Measurements from ENCODE around the gene BLOC1S5. TPM values are rescaled to one million over a fixed set of nuclear protein-coding genes. Genes with fewer than 3 reads are reported as not detected.
A peak's percentile ranks its signal among the peaks of the same experiment; 100 is the strongest.
"Not testable (repeated sequence)": the region's sequence is repeated elsewhere in the genome, so short reads cannot be mapped to it uniquely, and the experiment has no call there.

Gene BLOC1S5
- total RNA-seq, 1 experiment from 2014 or later = 8.1 TPM

- DNase-seq (ENCODE audit: low read depth) = not testable (repeated sequence)
Measured at GRCh38 chr6:8045769-8046168, 18.4 kb downstream of the BLOC1S5 start.

- no peak for DNase-seq (ENCODE audit: low read depth)
Measured at GRCh38 chr6:8043221-8043620, 21.0 kb downstream of the BLOC1S5 start.

- DNase-seq (ENCODE audit: low read depth) = no peak
Measured at GRCh38 chr6:8041913-8042583, 22.1 kb downstream of the BLOC1S5 start.

- not testable (repeated sequence) for DNase-seq (ENCODE audit: low read depth)
Measured at GRCh38 chr6:8034107-8034506, 30.1 kb downstream of the BLOC1S5 start.

GRCh38 chr6:8030920-8031319, 33.3 kb downstream of the BLOC1S5 start:
- DNase-seq (ENCODE audit: low read depth) = no peak

- DNase-seq (ENCODE audit: low read depth) = peak; percentile 6
Measured at GRCh38 chr6:8029243-8029870, 34.8 kb downstream of the BLOC1S5 start.

- peak; percentile 23 for DNase-seq (ENCODE audit: low read depth)
Measured at GRCh38 chr6:8027965-8028651, 36.1 kb downstream of the BLOC1S5 start.

- DNase-seq (ENCODE audit: low read depth) = no peak
Measured at GRCh38 chr6:8026800-8027199, 37.4 kb downstream of the BLOC1S5 start.

GRCh38 chr6:8025191-8025590, 39.0 kb downstream of the BLOC1S5 start:
- DNase-seq (ENCODE audit: low read depth) = no peak

- no peak for DNase-seq (ENCODE audit: low read depth)
Measured at GRCh38 chr6:8023638-8024037, 40.6 kb downstream of the BLOC1S5 start.

GRCh38 chr6:8020083-8020482, 44.1 kb downstream of the BLOC1S5 start:
- no peak for DNase-seq (ENCODE audit: low read depth)

- no peak for DNase-seq (ENCODE audit: low read depth)
Measured at GRCh38 chr6:8017705-8018104, 46.5 kb downstream of the BLOC1S5 start.

- no peak for DNase-seq (ENCODE audit: low read depth)
Measured at GRCh38 chr6:8017276-8017701, 46.9 kb downstream of the BLOC1S5 start.

GRCh38 chr6:8014947-8015346, 49.2 kb downstream of the BLOC1S5 start:
- peak; percentile 18 for DNase-seq (ENCODE audit: low read depth)

- DNase-seq (ENCODE audit: low read depth) = no peak
Measured at GRCh38 chr6:8013763-8014162, 50.4 kb downstream of the BLOC1S5 start.

- peak; percentile 18 for DNase-seq (ENCODE audit: low read depth)
Measured at GRCh38 chr6:8006208-8006607, 58.0 kb downstream of the BLOC1S5 start.

- DNase-seq (ENCODE audit: low read depth) = no peak
Measured at GRCh38 chr6:8005136-8005535, 59.1 kb downstream of the BLOC1S5 start.

GRCh38 chr6:8000636-8001035, 63.6 kb downstream of the BLOC1S5 start:
- no peak for DNase-seq (ENCODE audit: low read depth)

- no peak for DNase-seq (ENCODE audit: low read depth)
Measured at GRCh38 chr6:8000188-8000596, 64.0 kb downstream of the BLOC1S5 start.

- DNase-seq (ENCODE audit: low read depth) = no peak
Measured at GRCh38 chr6:7999201-7999600, 65.0 kb downstream of the BLOC1S5 start.

GRCh38 chr6:7998103-7998725, 66.0 kb downstream of the BLOC1S5 start:
- DNase-seq (ENCODE audit: low read depth) = no peak

GRCh38 chr6:7997286-7997685, 66.9 kb downstream of the BLOC1S5 start:
- no peak for DNase-seq (ENCODE audit: low read depth)
